Mesendoderm (in vitro differentiated cells): ENCODE data around the gene TOP1.

ENCODE experiments used
- DNase-seq: peaks from one replicate; pipeline ENCODE4 v3.0.0; 2013
- H2AK5ac ChIP-seq: 2 replicates; pipeline ENCODE4 v1.6.1; 2013; ENCODE audit warnings: low read length, inconsistent platforms
- H2BK120ac ChIP-seq: 2 replicates; pipeline ENCODE4 v1.6.1; 2013; ENCODE audit warnings: low read depth, mild to moderate bottlenecking, low read length, moderate library complexity, mixed read lengths
- H2BK15ac ChIP-seq: replicated peaks from 2 replicates; pipeline ENCODE4 v1.6.1; 2013; ENCODE audit warnings: low read depth, mild to moderate bottlenecking, moderate library complexity
- H2BK5ac ChIP-seq: 2 replicates; pipeline ENCODE4 v1.6.1; 2013; ENCODE audit warnings: low read length, inconsistent platforms
- H3K18ac ChIP-seq: 2 replicates; pipeline ENCODE4 v1.6.1; 2013; ENCODE audit warnings: mild to moderate bottlenecking, low read length, mixed read lengths
- H3K23ac ChIP-seq: one replicate; pipeline ENCODE4 v1.6.1; 2013; ENCODE audit warnings: low read length
- H3K27ac ChIP-seq: 2 replicates; pipeline ENCODE4 v1.5.1; 2013; ENCODE audit warnings: low read depth, mild to moderate bottlenecking, inconsistent platforms, low read length, moderate library complexity
- H3K27me3 ChIP-seq: 2 replicates; pipeline ENCODE4 v1.6.1; 2013; ENCODE audit warnings: low read length, control low read depth, mild to moderate bottlenecking, inconsistent platforms; ENCODE audit not compliant: insufficient read depth, poor library complexity
- H3K36me3 ChIP-seq: 2 replicates; pipeline ENCODE4 v1.6.1; 2013; ENCODE audit warnings: low read length, inconsistent platforms; ENCODE audit not compliant: control insufficient read depth, insufficient read depth
- H3K4ac ChIP-seq: one replicate; pipeline ENCODE4 v1.6.1; 2013; ENCODE audit warnings: low read depth, mild to moderate bottlenecking, low read length, moderate library complexity
- H3K4me1 ChIP-seq: 2 replicates; pipeline ENCODE4 v1.6.1; 2013; ENCODE audit warnings: low read depth, low read length, inconsistent platforms; ENCODE audit not compliant: control insufficient read depth
- H3K4me2 ChIP-seq: 2 replicates; pipeline ENCODE4 v1.6.1; 2013; ENCODE audit warnings: low read length
- H3K4me3 ChIP-seq: 2 replicates; pipeline ENCODE4 v1.5.1; 2013; ENCODE audit warnings: mild to moderate bottlenecking, low read length
- H3K56ac ChIP-seq: one replicate; pipeline ENCODE4 v1.6.1; 2013; ENCODE audit warnings: low read length
- H3K79me1 ChIP-seq: 2 replicates; pipeline ENCODE4 v1.6.1; 2013; ENCODE audit warnings: low read length, inconsistent platforms
- H3K79me2 ChIP-seq: 2 replicates; pipeline ENCODE4 v1.6.1; 2013; ENCODE audit warnings: mild to moderate bottlenecking, low read length; ENCODE audit not compliant: control insufficient read depth, insufficient read depth
- H3K9ac ChIP-seq: 2 replicates; pipeline ENCODE4 v1.6.1; 2013; ENCODE audit warnings: low read length, inconsistent platforms
- H4K5ac ChIP-seq: one replicate; pipeline ENCODE4 v1.6.1; 2013; ENCODE audit warnings: low read length
- H4K8ac ChIP-seq: one replicate; pipeline ENCODE4 v1.6.1; 2013; ENCODE audit warnings: low read depth, mild to moderate bottlenecking, control low read depth, low read length, moderate library complexity
- WGBS: extraction: QIAGEN DNeasy Blood & Tissue Kit; methylation state at CpG from one replicate; pipeline ENCODE4 v1.1.7; 2013; ENCODE audit warnings: low lambda C conversion rate, missing lambda C conversion rate; ENCODE audit not compliant: insufficient coverage; ENCODE audit errors: extremely low coverage; 5-methylcytosine and 5-hydroxymethylcytosine counted together

The TOP1 gene

DNA sequence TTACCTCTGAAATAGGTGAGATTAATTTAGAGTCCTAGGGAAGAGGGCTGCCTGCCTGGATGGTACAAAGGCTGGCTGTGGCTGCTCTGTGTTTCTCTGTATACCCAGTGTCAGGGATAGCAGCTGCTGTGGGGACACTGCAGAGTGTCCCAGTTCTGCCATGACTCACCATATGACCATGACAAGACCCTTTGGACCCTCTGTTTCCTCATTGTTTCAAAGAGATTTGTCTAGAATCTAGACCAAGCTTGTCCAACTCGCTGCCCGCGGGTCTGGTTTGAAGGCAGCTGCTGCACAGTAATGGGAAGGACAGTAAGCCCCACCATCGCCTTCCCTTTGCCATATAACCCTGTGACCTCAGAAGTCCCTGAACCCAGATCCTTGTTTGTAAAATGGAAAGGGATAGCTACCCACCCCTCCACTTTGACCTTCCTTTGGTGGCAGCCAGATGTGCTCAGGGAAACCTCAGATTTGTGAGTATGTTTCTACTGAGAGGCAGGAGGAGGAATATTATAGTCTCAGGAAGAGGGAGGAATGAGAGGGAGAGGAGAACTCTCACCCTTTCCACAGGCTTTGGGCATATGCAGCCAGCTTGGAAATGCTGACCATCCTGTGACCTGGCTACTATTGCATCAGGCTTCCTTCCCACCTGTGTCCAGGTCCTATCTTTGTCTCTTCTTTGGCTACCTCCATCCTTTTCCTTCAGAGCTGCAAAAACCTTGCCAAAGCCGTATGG lies 122.7 kb downstream of the TOP1 start:
- DNase-seq: no peak
- Histone ChIP-seq H2BK15ac (no peak overlapping the region), H3K4ac (no peak overlapping the region), H3K18ac (no peak overlapping the region), H4K8ac (no peak overlapping the region), H3K79me2 (peaks cover 97% of the 10 kb centered on the region), H3K27me3 (no peaks in the 10 kb centered on the region), H3K36me3 (no peaks in the 10 kb centered on the region), H2AK5ac (no peak overlapping the region), H3K4me2 (no peak overlapping the region), H3K56ac (no peak overlapping the region), H3K79me1 (peaks cover 58% of the 10 kb centered on the region), H3K4me3 (no peak overlapping the region), H3K4me1 (no peaks in the 10 kb centered on the region), H3K23ac (no peak overlapping the region), H4K5ac (no peak overlapping the region), H3K9ac (no peak overlapping the region), H2BK5ac (no peak overlapping the region), H2BK120ac (no peak overlapping the region), H3K27ac (no peak overlapping the region)
- WGBS: no CpG with 5 or more reads among the region's 5 CpGs

DNA sequence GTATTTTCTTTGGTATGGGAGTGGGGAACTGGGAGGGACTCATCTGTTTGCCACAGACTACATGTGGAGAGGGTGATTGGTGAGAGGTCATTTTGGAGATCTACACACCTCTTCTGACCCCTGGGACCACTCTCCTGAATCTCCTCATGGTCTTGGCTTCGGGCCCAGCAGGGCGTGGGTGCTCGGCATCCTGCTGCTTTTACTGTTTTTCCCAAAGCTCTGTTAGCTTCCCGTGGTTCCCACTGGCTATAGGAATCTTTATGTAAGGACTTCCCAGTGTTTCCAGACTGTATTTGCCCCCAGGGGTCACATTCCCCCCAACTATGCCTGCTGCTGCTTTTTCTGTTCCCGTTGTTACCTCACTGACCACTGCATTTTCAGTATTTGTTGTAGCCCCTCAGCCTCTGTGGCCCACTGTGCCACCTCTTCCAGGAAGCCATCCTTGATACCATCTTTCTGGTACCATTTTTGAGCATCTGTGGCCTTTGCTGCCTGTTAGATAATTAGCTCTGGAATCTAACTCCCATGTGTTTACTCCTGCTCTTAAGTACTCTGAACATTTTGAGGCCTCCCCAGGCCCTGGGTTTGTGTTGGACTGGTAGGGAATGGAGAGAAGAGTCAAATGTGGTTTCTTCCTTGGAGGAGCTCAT lies 123.6 kb downstream of the TOP1 start:
- WGBS: no CpG with 5 or more reads among the region's 5 CpGs
- DNase-seq: no peak
- H3K79me2 ChIP-seq: peaks cover 97% of the 10 kb centered on the region

DNA sequence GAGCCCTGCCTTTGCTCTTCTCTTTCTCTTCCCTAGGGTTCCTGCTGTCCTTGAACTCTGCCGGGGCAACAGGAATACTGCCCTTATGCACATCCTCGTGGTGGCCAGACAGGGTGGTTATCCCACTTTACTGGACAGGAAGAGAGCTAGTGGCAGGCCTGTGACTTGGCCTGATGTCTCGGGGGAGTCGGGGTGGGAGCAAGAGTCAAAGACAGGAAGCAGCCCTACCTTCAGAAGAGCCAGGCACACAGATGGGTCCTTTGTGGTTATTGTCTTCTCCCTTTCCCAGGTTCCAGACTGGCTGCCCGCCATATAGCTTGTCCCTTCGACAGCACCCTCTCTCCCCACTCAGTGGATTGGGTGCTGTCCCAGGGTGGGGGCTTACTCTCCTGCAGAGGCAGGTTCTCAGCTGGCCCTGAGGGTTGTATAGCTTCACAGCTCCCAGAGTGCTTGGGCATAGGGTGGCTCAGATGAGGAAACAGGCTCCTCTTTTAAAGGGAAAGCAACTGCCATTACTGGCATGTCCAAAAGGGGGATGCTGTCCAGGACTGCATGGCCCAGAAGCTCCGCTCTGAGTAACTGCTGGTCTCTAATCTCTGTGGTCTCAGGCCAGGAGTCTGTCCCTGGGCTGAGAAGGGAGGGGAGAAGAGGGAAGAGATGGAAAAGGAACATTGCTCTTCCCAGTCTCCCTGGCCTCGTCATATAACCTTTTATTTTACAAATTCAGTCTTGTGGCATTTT lies 126.0 kb downstream of the TOP1 start:
- no peak overlapping the region for H2AK5ac ChIP-seq
- no peak overlapping the region for H3K9ac ChIP-seq
- H3K4me1 ChIP-seq: peaks cover 3% of the 10 kb centered on the region
- no peak overlapping the region for H3K4ac ChIP-seq
- no CpG with 5 or more reads among the region's 8 CpGs for whole genome bisulfite sequencing
- no peak overlapping the region for H3K4me2 ChIP-seq
- H3K4me3 ChIP-seq: no peak overlapping the region
- no peak overlapping the region for H3K56ac ChIP-seq
- H4K5ac ChIP-seq: no peak overlapping the region
- H2BK5ac ChIP-seq: no peak overlapping the region
- peaks cover 61% of the 10 kb centered on the region for H3K79me1 ChIP-seq
- no peak overlapping the region for H3K23ac ChIP-seq
- no peak overlapping the region for H3K18ac ChIP-seq
- H3K27me3 ChIP-seq: no peaks in the 10 kb centered on the region
- no peak overlapping the region for H2BK15ac ChIP-seq
- H3K27ac ChIP-seq: no peak overlapping the region
- peaks cover 97% of the 10 kb centered on the region for H3K79me2 ChIP-seq
- DNase-seq: no peak
- H2BK120ac ChIP-seq: no peak overlapping the region
- no peak overlapping the region for H4K8ac ChIP-seq
- H3K36me3 ChIP-seq: no peaks in the 10 kb centered on the region

More for the DNA sequence above, 123.6 kb downstream of the TOP1 start:
- no peak overlapping the region for H3K4me2 ChIP-seq
- no peak overlapping the region for H4K5ac ChIP-seq
- no peak overlapping the region for H3K18ac ChIP-seq
- peak overlapping the region; percentile 33 for H3K23ac ChIP-seq
- H3K4me3 ChIP-seq: no peak overlapping the region
- no peak overlapping the region for H3K9ac ChIP-seq
- no peak overlapping the region for H3K56ac ChIP-seq
- H3K27me3 ChIP-seq: no peaks in the 10 kb centered on the region
- no peaks in the 10 kb centered on the region for H3K4me1 ChIP-seq
- H2AK5ac ChIP-seq: no peak overlapping the region
- H3K4ac ChIP-seq: no peak overlapping the region
- no peak overlapping the region for H2BK120ac ChIP-seq
- H3K79me1 ChIP-seq: peaks cover 52% of the 10 kb centered on the region
- H2BK5ac ChIP-seq: no peak overlapping the region
- no peaks in the 10 kb centered on the region for H3K36me3 ChIP-seq
- H2BK15ac ChIP-seq: no peak overlapping the region
- no peak overlapping the region for H4K8ac ChIP-seq
- no peak overlapping the region for H3K27ac ChIP-seq

DNA sequence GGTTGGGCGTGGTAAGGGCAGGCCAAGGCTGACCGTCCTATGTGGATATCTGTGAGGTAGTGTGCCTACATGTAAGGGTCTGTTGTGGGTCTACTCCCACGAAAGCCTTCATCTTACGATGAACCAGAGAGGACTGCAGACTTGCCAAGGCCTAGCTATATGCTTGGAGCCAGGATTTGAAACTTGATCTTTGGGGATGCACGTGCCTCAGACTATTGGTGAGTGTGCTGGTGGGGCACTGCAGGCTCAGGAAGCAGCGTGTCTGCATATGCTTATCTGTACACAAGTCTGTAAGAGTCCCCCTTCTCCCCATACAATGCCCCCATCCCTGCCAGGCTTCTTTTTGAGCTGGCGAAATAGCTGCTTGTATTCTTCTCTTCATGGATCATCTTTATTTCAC lies 126.6 kb downstream of the TOP1 start:
- Histone ChIP-seq H2BK120ac (no peak overlapping the region), H3K18ac (no peak overlapping the region), H3K4me3 (no peak overlapping the region), H3K23ac (no peak overlapping the region), H4K5ac (no peak overlapping the region), H4K8ac (no peak overlapping the region), H3K27ac (no peak overlapping the region), H3K79me1 (peaks cover 65% of the 10 kb centered on the region), H3K4me2 (no peak overlapping the region), H3K9ac (no peak overlapping the region), H3K79me2 (peaks cover 93% of the 10 kb centered on the region), H3K4me1 (peaks cover 3% of the 10 kb centered on the region), H2AK5ac (no peak overlapping the region), H3K56ac (no peak overlapping the region), H2BK5ac (no peak overlapping the region), H3K4ac (no peak overlapping the region), H3K36me3 (no peaks in the 10 kb centered on the region), H3K27me3 (no peaks in the 10 kb centered on the region), H2BK15ac (no peak overlapping the region)
- WGBS: no CpG with 5 or more reads among the region's 7 CpGs
- DNase-seq: no peak

DNA sequence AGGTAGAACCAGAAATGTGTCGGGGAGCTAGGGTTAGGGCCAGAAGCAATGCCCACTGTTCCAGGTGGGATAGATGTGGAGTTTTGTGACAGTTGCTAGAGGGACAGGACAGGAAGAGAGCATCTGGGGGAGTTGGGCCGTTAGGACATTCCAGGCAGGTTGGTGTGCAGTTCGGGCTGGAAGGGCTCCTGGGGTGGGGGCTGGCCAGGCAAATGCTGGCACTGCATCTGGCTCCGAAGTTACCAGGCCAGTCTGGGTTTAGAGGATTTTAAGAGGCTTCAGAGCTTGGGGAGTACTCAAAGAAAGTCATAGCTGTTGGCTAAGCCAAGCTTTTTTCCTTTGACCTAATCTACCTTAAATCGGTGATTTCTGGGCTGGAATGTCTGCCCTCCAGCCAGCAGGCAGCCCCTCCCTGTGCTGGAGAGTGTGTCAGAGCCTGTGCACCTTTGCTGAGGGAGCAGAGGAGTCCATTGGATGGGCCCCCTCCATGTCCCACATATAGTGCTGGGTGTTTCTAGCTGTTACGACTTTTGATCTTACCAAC lies 129.5 kb downstream of the TOP1 start:
- Histone ChIP-seq H3K27ac (no peak overlapping the region), H3K18ac (no peak overlapping the region), H4K5ac (no peak overlapping the region), H4K8ac (no peak overlapping the region), H2BK120ac (no peak overlapping the region), H3K79me1 (peaks cover 53% of the 10 kb centered on the region), H3K4ac (no peak overlapping the region), H2AK5ac (no peak overlapping the region), H3K23ac (no peak overlapping the region), H3K27me3 (no peaks in the 10 kb centered on the region), H2BK15ac (no peak overlapping the region), H3K9ac (no peak overlapping the region), H3K4me2 (no peak overlapping the region), H3K36me3 (peaks cover 8% of the 10 kb centered on the region), H3K56ac (no peak overlapping the region), H2BK5ac (no peak overlapping the region), H3K4me1 (peaks cover 3% of the 10 kb centered on the region), H3K4me3 (no peak overlapping the region), H3K79me2 (peaks cover 67% of the 10 kb centered on the region)
- DNase-seq: no peak
- WGBS: no CpG with 5 or more reads among the region's 6 CpGs
